Camera-type eye (tissue), 1 donor: ENCODE results near the gene UTY. TPM values are rescaled to one million over a fixed set of nuclear protein-coding genes. Genes with fewer than 3 reads are reported as not detected.

Experiments used
- total RNA-seq: library from RNA; depleted of rRNA; stranded (reverse); fragments of >200 nt; gene quantifications from one replicate; pipeline ENCODE4 v1.2.3, GENCODE V29; 2014

UTY gene
- total RNA-seq = not detected

DNA sequence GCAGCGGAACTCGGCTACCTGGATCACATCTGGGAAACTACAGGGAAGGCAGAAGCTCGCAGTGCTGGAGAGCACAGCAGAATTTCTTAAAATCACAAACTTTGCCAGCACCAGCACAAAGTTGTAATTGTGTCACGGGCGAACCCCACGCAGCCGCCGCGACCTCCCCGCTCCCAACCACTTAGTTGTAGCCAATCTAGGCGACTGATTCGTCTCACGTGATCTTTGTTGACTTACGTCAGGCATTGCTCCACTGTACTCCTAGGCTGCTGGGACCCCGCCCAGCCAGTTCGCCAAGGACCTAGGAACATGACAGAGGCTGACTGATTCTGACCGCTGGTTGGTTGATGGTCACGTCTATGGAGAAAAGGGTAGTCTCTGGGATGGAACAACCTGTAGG is at the start of gene UTY:
Gene UTY (minus strand): TSS at position 206 of the 400 bp plus-strand sequence. CDS start 368 bp downstream, outside the sequence.

Other genes starting within 250 kb of the UTY start
- gene TMSB4Y, start 223.9 kb upstream of the UTY start, total RNA-seq = not detected